MM.1S (cell line): ENCODE measurements around the gene IL23A.
"Not testable (repeated sequence)": the region's sequence is repeated elsewhere in the genome, so short reads cannot be mapped to it uniquely, and the experiment has no call there.

Experiments
- DNase-seq: peaks from one replicate; pipeline ENCODE4 v3.0.0-alpha.2; 2015
- H2AFZ ChIP-seq: fragments of 300-600 bp; sonication (generic); 2 replicates; pipeline ENCODE4 v1.6.0; 2016; ENCODE audit warnings: antibody characterized with exemption, low read length
- H3F3A ChIP-seq: fragments of 300-600 bp; sonication (generic); 2 replicates; pipeline ENCODE4 v1.6.1; 2016; ENCODE audit warnings: mild to moderate bottlenecking, antibody characterized with exemption, low read length, moderate library complexity, mixed read lengths; ENCODE audit not compliant: insufficient read depth
- H3K27ac ChIP-seq: fragments of 300-600 bp; sonication (generic); 2 replicates; pipeline ENCODE4 v1.5.1; 2016; ENCODE audit warnings: mild to moderate bottlenecking, low read length
- H3K27me3 ChIP-seq: fragments of 300-600 bp; sonication (generic); replicated peaks from 2 replicates; pipeline ENCODE4 v1.6.0; 2016; ENCODE audit warnings: low read length; ENCODE audit not compliant: insufficient read depth
- H3K36me3 ChIP-seq: fragments of 300-600 bp; sonication (generic); replicated peaks from 2 replicates; pipeline ENCODE4 v1.6.1; 2016; ENCODE audit warnings: mild to moderate bottlenecking, low read length, mixed read lengths; ENCODE audit not compliant: insufficient read depth
- H3K4me1 ChIP-seq: fragments of 300-600 bp; sonication (generic); 2 replicates; pipeline ENCODE4 v1.6.1; 2016; ENCODE audit warnings: low read length, mixed read lengths
- H3K4me2 ChIP-seq: fragments of 300-600 bp; sonication (generic); 2 replicates; pipeline ENCODE4 v1.6.0; 2016; ENCODE audit warnings: low read depth, low read length
- H3K4me3 ChIP-seq: fragments of 300-600 bp; sonication (generic); 2 replicates; pipeline ENCODE4 v1.5.1; 2016; ENCODE audit warnings: low read length, mixed read lengths
- H3K79me2 ChIP-seq: fragments of 300-600 bp; sonication (generic); 2 replicates; pipeline ENCODE4 v1.6.1; 2016; ENCODE audit warnings: mixed run types, low read length, mixed read lengths
- H3K9ac ChIP-seq: fragments of 300-600 bp; sonication (generic); 2 replicates; pipeline ENCODE4 v1.6.1; 2016; ENCODE audit warnings: low read length, mixed read lengths
- H3K9me2 ChIP-seq: fragments of 300-600 bp; sonication (generic); replicated peaks from 2 replicates; pipeline ENCODE4 v1.6.1; 2016; ENCODE audit warnings: mild to moderate bottlenecking, low read length, mixed read lengths; ENCODE audit not compliant: insufficient read depth
- H3K9me3 ChIP-seq: fragments of 300-600 bp; sonication (generic); replicated peaks from 2 replicates; pipeline ENCODE4 v1.6.1; 2016; ENCODE audit warnings: mild to moderate bottlenecking, low read length, mixed read lengths; ENCODE audit not compliant: insufficient read depth
- H4K20me1 ChIP-seq: fragments of 300-600 bp; sonication (generic); 2 replicates; pipeline ENCODE4 v1.6.1; 2016; ENCODE audit warnings: mild to moderate bottlenecking, low read length, moderate library complexity, mixed read lengths; ENCODE audit not compliant: insufficient read depth
- CTCF ChIP-seq: fragments of 300-600 bp; sonication (generic); IDR thresholded peaks from 2 replicates; pipeline ENCODE4 v1.5.1; 2016; ENCODE audit warnings: antibody characterized with exemption, low read length, mixed read lengths
- EZH2 ChIP-seq: fragments of 300-600 bp; sonication (generic); optimal IDR thresholded peaks from 2 replicates; pipeline ENCODE3; 2017; ENCODE audit warnings: low read depth, mild to moderate bottlenecking, antibody characterized with exemption, low read length, mixed read lengths
- EZH2phosphoT487 ChIP-seq: fragments of 300-600 bp; sonication (generic); IDR thresholded peaks from 2 replicates; pipeline ENCODE4 v1.6.1; 2018; ENCODE audit warnings: antibody characterized with exemption, low read length

Gene IL23A

DNA sequence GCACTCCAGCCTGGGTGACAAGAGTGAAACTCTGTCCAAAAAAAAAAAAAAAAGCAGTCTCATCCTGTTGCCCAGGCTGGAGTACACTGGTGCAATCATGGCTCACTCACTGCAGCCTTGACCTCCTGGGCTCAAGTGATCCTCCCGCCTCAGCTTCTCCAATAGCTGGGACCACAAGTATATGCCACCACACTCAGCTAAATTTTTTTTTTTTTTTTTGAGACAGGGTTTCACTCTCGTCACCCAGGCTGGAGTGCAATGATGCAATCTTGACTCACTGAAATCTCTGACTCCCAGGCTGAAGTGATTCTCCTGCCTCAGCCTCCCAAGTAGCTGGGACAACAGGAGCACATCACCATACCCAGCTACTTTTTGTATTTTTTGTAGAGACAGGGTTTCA is 17.7 kb upstream of the IL23A start:
- TF ChIP-seq EZH2phosphoT487 (no peak), EZH2 (no peak), CTCF (no peak)
- H3K9ac ChIP-seq: no peak overlapping the region
- H3K4me2 ChIP-seq: no peak overlapping the region
- no peak overlapping the region for H2AFZ ChIP-seq
- peaks cover 6% of the 10 kb centered on the region; the same call in 1 of the 2 replicates for H3K4me1 ChIP-seq
- H3K79me2 ChIP-seq: no peaks in the 10 kb centered on the region
- no peaks in the 10 kb centered on the region for H3K9me2 ChIP-seq
- H3K9me3 ChIP-seq: no peaks in the 10 kb centered on the region
- H4K20me1 ChIP-seq: no peaks in the 10 kb centered on the region
- no peak overlapping the region for H3K27ac ChIP-seq
- peaks cover 4% of the 10 kb centered on the region; the same call in 1 of the 2 replicates for H3F3A ChIP-seq
- DNase-seq: no peak
- no peak overlapping the region for H3K4me3 ChIP-seq
- no peaks in the 10 kb centered on the region for H3K36me3 ChIP-seq
- H3K27me3 ChIP-seq: no peaks in the 10 kb centered on the region

DNA sequence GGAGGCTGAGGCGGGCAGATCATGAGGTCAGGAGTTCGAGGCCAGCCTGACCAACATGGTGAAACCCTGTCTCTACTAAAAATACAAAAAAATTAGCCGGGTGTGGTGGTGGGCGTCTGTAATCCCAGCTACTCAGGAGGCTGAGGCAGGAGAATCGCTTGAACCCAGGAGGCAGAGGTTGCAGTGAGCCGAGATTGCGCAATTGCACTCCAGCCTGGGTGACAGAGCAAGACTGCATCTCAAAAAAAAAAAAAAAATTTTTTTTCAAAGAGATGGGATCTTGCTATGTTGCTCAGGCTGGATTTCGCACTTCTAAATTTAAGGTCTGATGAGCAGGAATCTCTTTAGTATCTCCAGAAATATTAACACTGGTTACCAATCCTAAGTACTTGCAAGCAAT is 17.1 kb upstream of the IL23A start:
- H3K27me3 ChIP-seq, H3K9me3 ChIP-seq, H3K4me3 ChIP-seq, H3F3A ChIP-seq, H4K20me1 ChIP-seq, H3K36me3 ChIP-seq, H3K4me1 ChIP-seq, H3K4me2 ChIP-seq, H3K9me2 ChIP-seq, H3K9ac ChIP-seq, H3K27ac ChIP-seq, H2AFZ ChIP-seq, DNase-seq, H3K79me2 ChIP-seq: not testable (repeated sequence)

DNA sequence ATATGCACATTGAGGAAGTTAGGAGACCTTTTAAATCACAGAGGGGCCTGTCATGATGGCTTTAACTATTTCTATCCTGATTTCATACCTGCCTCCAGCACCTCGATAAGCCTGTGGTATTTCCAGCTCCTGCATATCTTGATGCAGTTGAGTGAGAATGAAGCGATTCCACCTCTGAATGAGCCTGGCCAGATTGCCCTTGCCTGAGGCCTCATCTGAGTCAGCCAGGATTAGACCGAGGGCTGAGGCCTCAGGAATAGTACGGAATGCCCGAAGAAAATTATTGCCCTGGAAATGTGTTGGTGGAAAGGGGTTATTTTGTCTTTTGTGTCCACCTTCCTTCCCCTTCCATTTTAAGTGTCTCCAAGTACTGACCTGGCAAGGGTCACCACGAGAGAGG is 14.5 kb upstream of the IL23A start:
- H3K79me2 ChIP-seq: no peaks in the 10 kb centered on the region
- no peak overlapping the region for H3K9ac ChIP-seq
- no peaks in the 10 kb centered on the region for H4K20me1 ChIP-seq
- DNase-seq: no peak
- H3K9me3 ChIP-seq: no peaks in the 10 kb centered on the region
- H3K27ac ChIP-seq: no peak overlapping the region
- no peaks in the 10 kb centered on the region for H3K9me2 ChIP-seq
- H3K36me3 ChIP-seq: no peaks in the 10 kb centered on the region
- H2AFZ ChIP-seq: no peak overlapping the region
- H3F3A ChIP-seq: no peaks in the 10 kb centered on the region
- H3K4me3 ChIP-seq: no peak overlapping the region
- H3K4me2 ChIP-seq: no peak overlapping the region
- TF ChIP-seq CTCF: no peak
- TF ChIP-seq EZH2phosphoT487: no peak
- TF ChIP-seq EZH2: no peak
- no peaks in the 10 kb centered on the region for H3K27me3 ChIP-seq
- no peaks in the 10 kb centered on the region for H3K4me1 ChIP-seq

DNA sequence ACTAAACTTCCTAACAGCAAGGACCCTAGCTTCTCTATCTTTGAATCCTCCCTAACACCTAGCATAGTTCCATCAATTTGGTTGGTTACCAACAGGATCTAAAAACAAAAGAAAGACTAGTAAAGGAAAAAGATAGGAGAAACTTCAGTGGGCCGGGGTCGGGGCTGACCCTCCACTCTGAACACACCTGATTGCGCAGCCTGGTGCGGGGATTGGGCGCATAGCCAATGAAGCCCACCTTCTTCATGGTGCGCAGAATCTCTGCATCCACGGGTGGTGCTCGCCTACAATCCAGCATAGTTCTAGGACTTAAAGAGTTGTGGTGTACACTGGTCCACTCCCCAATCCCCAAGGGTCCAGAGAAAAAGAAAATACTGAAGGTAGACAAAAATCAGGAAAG is 12.6 kb upstream of the IL23A start:
- no peaks in the 10 kb centered on the region for H3K4me1 ChIP-seq
- no peak for DNase-seq
- no peaks in the 10 kb centered on the region for H4K20me1 ChIP-seq
- no peak overlapping the region for H3K9ac ChIP-seq
- no peak overlapping the region for H2AFZ ChIP-seq
- H3F3A ChIP-seq: no peaks in the 10 kb centered on the region
- H3K4me3 ChIP-seq: no peak overlapping the region
- no peak overlapping the region for H3K27ac ChIP-seq
- no peaks in the 10 kb centered on the region for H3K9me2 ChIP-seq
- no peak for TF ChIP-seq CTCF
- no peak for TF ChIP-seq EZH2phosphoT487
- TF ChIP-seq EZH2: no peak
- no peaks in the 10 kb centered on the region for H3K79me2 ChIP-seq
- H3K4me2 ChIP-seq: no peak overlapping the region
- H3K9me3 ChIP-seq: no peaks in the 10 kb centered on the region
- no peaks in the 10 kb centered on the region for H3K36me3 ChIP-seq
- no peaks in the 10 kb centered on the region for H3K27me3 ChIP-seq
